Progenitor cell of endocrine pancreas (in vitro differentiated cells): Measurements from ENCODE around the gene HSPB3. TPM values are rescaled to one million over a fixed set of nuclear protein-coding genes. Genes with fewer than 3 reads are reported as not detected.
"Not testable (repeated sequence)": the region's sequence is repeated elsewhere in the genome, so short reads cannot be mapped to it uniquely, and the experiment has no call there.

Source experiments
- DNase-seq: peaks from one replicate; pipeline ENCODE4 v3.0.0; 2021; ENCODE audit warnings: low spot score; ENCODE audit not compliant: unreplicated experiment
- H3K27ac Mint-ChIP-seq: 2 replicates; pipeline ENCODE4 v1.8.0; 2021; ENCODE audit warnings: mild to moderate bottlenecking, moderate library complexity, mixed read lengths
- H3K27me3 Mint-ChIP-seq: 2 replicates; pipeline ENCODE4 v1.8.0; 2021; ENCODE audit warnings: mixed read lengths
- H3K36me3 Mint-ChIP-seq: 2 replicates; pipeline ENCODE4 v1.8.0; 2022; ENCODE audit warnings: mixed read lengths; ENCODE audit not compliant: insufficient read depth
- H3K4me1 Mint-ChIP-seq: 2 replicates; pipeline ENCODE4 v1.8.0; 2021; ENCODE audit warnings: low read depth, mixed read lengths
- H3K4me3 Mint-ChIP-seq: 2 replicates; pipeline ENCODE4 v1.8.0; 2021; ENCODE audit warnings: low read depth, mild to moderate bottlenecking, moderate library complexity, mixed read lengths
- H3K9me3 Mint-ChIP-seq: 2 replicates; pipeline ENCODE4 v1.8.0; 2021; ENCODE audit warnings: low read depth, mixed read lengths
- total RNA-seq: library from RNA; stranded (reverse); gene quantifications from 2 replicates; pipeline ENCODE4 v1.2.1, GENCODE V29; 2021
- TF ChIP-seq, protein P1 (sequence below): fragments of 200-600 bp; sonication (generic); IDR thresholded peaks from one replicate; pipeline ENCODE4 v1.5.0; 2021; ENCODE audit warnings: antibody characterized with exemption, mild to moderate bottlenecking; ENCODE audit not compliant: unreplicated experiment

Gene HSPB3
- total RNA-seq, 1 donor from 2014 or later = not detected

DNA sequence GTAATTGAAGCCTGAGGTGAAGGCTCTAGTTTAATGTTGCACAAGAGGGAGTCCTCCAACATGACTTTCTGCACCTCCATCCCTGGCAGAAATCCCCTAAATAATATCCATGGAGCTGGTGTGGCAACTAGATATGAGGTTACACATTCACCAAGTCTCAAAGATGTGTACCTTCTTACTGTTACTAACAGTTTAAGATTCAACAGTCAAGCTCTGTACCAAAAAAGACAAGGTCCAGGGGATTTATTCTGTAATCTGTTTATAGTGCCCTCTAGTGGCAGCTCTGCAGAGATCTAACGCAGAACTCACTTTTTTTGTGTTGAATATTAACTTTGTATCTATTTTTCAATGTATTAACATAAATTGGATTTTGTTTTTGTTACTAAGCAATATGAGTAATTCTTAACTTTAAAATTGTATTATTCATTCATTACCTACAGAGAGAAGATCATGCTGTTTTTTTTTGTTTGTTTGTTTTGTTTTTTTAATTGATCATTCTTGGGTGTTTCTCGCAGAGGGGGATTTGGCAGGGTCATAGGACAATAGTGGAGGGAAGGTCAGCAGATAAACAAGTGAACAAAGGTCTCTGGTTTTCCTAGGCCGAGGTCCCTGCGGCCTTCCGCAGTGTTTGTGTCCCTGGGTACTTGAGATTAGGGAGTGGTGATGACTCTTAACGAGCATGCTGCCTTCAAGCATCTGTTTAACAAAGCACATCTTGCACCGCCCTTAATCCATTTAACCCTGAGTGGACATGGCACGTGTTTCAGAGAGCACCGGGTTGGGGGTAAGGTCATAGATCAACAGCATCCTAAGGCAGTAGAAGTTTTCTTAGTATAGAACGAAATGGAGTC, 35.7 kb upstream of the HSPB3 start:
- not testable (repeated sequence) for H3K4me1 Mint-ChIP-seq, H3K36me3 Mint-ChIP-seq, DNase-seq, H3K9me3 Mint-ChIP-seq, H3K27me3 Mint-ChIP-seq, H3K4me3 Mint-ChIP-seq, H3K27ac Mint-ChIP-seq
- TF ChIP-seq, protein P1, sequence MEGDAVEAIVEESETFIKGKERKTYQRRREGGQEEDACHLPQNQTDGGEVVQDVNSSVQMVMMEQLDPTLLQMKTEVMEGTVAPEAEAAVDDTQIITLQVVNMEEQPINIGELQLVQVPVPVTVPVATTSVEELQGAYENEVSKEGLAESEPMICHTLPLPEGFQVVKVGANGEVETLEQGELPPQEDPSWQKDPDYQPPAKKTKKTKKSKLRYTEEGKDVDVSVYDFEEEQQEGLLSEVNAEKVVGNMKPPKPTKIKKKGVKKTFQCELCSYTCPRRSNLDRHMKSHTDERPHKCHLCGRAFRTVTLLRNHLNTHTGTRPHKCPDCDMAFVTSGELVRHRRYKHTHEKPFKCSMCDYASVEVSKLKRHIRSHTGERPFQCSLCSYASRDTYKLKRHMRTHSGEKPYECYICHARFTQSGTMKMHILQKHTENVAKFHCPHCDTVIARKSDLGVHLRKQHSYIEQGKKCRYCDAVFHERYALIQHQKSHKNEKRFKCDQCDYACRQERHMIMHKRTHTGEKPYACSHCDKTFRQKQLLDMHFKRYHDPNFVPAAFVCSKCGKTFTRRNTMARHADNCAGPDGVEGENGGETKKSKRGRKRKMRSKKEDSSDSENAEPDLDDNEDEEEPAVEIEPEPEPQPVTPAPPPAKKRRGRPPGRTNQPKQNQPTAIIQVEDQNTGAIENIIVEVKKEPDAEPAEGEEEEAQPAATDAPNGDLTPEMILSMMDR = peak; percentile 92

- H3K36me3 Mint-ChIP-seq, H3K4me1 Mint-ChIP-seq, H3K27me3 Mint-ChIP-seq, H3K9me3 Mint-ChIP-seq, H3K27ac Mint-ChIP-seq, DNase-seq, H3K4me3 Mint-ChIP-seq: not testable (repeated sequence)
Measured at GRCh38 chr5:54420511-54420910, 35.0 kb upstream of the HSPB3 start.

- Mint-ChIP-seq H3K27ac (no peak overlapping the region), H3K36me3 (no peaks in the 10 kb centered on the region), H3K4me3 (no peak overlapping the region)
Measured at GRCh38 chr5:54421976-54422375, 33.5 kb upstream of the HSPB3 start.

GRCh38 chr5:54425258-54425657, 30.2 kb upstream of the HSPB3 start:
- Mint-ChIP-seq H3K4me3 (no peak overlapping the region), H3K36me3 (no peaks in the 10 kb centered on the region), H3K9me3 (no peaks in the 10 kb centered on the region), H3K27ac (no peak overlapping the region), H3K4me1 (no peaks in the 10 kb centered on the region), H3K27me3 (peaks cover 4% of the 10 kb centered on the region)
- DNase-seq = no peak
- TF ChIP-seq, protein P1 = no peak

More at GRCh38 chr5:54421976-54422375, 33.5 kb upstream of the HSPB3 start:
- Mint-ChIP-seq H3K4me1 (peaks cover 5% of the 10 kb centered on the region), H3K27me3 (peaks cover 1% of the 10 kb centered on the region), H3K9me3 (peaks cover 5% of the 10 kb centered on the region)
- no peak for DNase-seq
- TF ChIP-seq, protein P1 = no peak

GRCh38 chr5:54426209-54426608, 29.3 kb upstream of the HSPB3 start:
- Mint-ChIP-seq H3K4me1 (no peaks in the 10 kb centered on the region), H3K27ac (no peak overlapping the region), H3K36me3 (no peaks in the 10 kb centered on the region), H3K4me3 (no peak overlapping the region), H3K27me3 (peaks cover 4% of the 10 kb centered on the region), H3K9me3 (no peaks in the 10 kb centered on the region)
- TF ChIP-seq, protein P1 = no peak
- DNase-seq = no peak

DNA sequence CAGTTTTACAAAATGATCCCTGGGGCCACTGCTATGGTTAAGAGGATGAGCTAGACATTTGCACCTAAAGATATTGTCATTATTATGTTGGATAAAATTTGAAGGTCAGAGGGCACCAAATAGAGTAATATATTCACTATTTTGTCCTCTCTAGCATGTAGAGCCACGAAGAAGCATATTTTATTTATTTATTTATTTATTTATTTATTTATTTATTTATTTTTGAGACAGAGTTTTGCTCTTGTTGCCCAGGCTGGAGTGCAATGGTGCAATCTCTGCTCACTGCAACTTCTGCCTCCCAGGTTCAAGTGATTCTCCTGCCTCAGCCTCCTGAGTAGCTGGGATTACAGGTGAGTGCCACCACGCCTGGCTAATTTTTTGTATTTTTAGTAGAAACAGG, 20.8 kb upstream of the HSPB3 start:
- not testable (repeated sequence) for H3K27ac Mint-ChIP-seq, H3K4me1 Mint-ChIP-seq, DNase-seq

More for the DNA sequence above, 20.8 kb upstream of the HSPB3 start:
- H3K9me3 Mint-ChIP-seq, H3K27me3 Mint-ChIP-seq, H3K36me3 Mint-ChIP-seq, H3K4me3 Mint-ChIP-seq: not testable (repeated sequence)
